SH-SY5Y (cell line): ENCODE results near the gene MYMK.

Experiments
- GATA2 ChIP-seq: IDR thresholded peaks from 2 replicates; pipeline ENCODE4 v1.6.1; 2011; ENCODE audit warnings: mild to moderate bottlenecking, low read depth, low read length
- GATA3 ChIP-seq: IDR thresholded peaks from 2 replicates; pipeline ENCODE4 v1.6.1; 2011; ENCODE audit warnings: low read depth, mild to moderate bottlenecking, low read length, moderate library complexity

DNA sequence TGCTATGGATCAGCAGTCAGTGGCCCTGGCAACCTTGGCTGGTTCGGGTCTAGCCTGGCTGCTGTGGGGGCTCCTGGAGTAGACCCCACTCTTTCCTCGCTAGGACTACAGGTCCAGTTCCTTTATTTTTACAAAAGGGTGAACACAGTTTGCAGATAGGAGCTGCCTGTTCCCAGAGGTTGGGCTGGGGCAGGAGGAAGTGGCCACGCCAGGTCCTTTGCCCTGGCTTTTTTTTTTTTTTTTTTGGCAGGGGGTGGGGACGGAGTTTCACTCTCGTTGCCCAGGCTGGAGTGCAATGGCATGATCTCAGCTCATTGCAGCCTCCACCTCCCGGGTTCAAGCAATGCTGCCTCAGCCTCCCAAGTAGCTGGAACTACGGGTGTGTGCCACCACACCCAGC is 53.8 kb downstream of the MYMK start:
- TF ChIP-seq GATA2 (no peak), GATA3 (no peak)
